Measurements from ENCODE around the gene TUBGCP6.

The TUBGCP6 gene

DNA sequence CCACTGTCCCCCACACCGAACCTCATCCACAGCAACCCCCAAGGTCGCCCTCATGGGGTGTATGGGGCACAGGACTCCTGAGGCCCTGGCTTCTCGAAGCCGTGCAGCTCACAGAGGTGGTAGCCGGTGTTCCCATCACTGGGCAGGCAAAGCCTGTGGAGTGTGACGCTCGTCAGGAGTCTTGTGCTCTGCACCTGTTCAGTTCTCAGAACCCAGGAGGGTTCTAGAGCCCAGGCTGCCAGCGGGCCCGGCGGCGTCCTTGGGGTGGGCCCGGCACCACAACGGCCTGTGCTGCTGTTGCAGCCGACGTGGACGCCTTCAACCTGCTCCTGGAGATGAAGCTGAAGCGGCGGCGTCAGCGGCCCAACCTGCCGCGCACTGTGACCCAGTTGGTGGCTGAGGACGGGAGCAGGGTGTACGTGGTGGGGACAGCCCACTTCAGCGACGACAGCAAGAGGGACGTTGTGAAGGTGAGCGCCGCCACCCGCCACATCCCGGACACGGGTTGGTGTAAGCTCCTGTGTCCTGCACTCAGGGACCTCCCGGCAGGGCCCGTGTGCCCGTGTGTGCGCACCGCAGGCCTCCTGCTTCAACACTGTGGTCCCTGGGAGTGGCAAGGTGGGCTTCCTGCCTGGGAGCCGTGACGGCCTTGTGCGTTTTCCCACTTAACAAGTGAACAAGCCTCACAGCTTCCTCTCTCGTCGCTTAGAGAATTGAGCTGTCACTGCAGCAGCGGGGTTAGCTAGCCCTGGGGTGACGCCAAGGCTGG lies 50.6 kb downstream of the TUBGCP6 start:
- no peak for FAIRE-seq

DNA sequence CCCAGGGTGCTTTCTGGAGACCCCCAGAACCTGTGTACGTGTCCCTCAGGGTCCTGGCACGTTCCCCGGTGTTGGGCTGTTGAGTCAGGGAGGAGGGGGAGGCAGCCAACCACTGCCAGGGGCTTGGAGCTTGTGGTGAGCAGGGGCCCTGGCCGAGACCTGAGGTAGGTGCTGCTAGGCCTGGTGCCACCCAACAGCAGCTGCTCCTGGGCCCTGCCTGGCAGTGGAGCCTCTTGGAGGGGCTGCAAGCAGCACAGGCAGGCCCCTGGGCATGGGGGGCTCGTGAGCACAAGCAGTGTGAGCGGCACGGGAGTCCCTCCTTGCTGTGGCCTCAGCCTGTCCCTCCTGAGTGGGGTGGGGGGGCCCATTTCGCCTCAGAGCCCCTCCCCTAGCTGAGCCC lies 51.2 kb downstream of the TUBGCP6 start:
- FAIRE-seq: no peak

DNA sequence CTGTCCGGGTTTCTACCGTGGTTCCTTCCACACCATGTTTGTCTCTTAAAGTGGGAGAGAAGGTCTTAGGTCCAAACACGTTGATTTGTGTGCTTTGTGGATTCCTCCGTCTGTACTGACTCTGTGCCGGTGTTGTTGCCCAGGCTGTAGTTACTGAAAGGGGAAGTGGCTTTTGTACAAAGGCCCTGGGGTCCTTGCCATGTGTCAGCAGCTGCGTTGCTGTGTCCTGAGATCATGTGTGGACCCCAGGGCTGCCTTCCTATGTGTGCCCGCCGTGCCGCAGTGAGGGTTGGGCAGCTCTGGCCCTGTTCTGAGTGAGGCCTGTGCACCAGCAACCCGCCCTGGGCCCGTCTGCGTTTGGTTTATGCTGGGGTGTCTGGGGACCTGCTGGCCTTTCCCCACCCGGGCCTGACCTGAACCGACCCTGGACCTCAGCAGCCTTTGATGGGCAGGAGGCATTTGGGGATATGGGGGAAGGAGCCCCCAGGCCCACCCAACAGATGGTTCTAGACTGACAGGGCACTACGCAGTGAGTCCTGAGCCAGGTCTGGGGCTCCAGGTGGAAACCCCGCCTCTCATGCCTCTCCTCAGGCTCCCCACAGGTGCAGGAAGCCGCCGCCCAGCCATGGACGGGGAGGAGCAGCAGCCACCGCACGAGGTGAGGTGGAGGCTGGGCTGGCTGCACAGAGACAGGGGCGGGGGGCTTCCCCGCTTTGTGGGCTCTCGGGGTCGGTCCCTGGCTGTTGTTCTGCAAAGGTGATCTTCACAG lies 52.2 kb downstream of the TUBGCP6 start:
- FAIRE-seq: no peak

DNA sequence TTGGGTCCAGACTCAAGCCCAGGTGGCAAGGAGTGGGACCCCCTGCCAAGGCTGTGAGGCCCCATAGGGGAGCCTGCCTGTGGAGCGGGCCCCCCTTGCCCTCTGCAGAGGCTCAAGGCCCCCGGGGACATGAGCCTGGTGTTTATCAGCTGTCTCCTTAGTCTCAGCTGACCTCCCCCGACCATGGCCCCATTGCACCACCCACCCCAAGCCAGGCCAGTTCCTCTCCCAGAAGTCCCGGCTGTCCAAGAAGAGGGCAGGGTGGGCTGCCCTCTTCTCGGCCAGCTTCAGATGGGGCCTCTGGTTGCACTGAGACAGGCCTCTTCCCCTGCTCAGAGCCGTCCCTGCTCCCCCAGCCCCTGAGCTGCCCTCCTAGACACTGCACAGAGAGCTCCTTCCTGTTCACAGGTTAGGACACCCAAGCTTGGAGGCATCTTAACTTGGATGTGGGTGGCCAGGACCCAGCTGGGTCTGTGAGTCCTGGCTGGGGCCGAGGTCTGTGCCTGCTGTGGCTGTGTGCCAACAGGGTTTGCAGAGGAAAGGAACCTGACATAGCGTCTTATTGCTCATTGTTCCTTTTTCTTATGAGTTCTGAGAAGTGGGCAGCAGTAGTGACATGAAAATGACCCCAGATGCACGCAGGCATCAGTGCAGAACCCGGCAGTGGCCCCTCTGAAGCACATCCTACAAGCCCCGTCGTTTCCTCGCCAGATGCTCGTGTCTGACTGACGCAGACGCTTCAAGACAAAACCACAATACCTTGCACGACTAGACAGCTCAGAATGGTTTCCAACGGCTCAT lies 53.7 kb downstream of the TUBGCP6 start:
- no peak for FAIRE-seq

DNA sequence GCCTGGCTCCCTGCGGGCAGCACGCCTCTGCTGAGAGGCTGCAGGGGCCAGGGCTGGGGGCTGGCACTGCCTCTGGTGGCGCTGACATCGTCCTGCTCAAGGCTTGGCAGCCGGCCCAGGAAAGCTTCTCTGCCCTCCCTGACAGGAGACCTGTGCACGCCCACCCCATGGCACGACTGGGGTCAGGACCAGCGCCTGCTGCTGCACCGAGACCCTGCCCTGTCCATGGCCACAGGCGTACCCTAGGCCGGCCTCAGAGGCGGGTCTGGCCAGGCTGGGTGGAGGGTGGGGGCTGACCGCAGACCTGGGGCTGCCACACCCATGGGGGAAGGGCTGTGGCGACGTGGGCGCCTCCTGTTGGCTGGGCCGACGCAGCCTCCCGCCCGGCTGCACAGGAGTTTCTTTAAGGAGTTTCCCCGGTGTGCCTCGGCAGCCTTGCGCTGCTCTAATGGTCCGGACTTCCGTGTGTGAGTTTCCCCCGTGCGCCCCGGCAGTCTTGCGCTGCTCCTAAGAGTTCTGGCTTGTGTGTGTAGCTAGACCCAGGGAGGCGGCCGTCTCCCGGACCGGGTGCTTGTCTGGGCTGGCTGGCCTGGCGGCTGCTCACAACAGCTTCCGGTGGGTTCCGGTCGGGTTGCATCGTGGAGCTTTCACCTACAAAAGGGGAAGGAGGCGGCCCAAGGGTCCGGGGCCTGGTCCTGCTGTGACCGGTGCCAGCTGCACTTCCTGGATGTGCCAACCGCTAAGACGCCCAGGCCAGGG lies 54.5 kb downstream of the TUBGCP6 start:
- FAIRE-seq: no peak

DNA sequence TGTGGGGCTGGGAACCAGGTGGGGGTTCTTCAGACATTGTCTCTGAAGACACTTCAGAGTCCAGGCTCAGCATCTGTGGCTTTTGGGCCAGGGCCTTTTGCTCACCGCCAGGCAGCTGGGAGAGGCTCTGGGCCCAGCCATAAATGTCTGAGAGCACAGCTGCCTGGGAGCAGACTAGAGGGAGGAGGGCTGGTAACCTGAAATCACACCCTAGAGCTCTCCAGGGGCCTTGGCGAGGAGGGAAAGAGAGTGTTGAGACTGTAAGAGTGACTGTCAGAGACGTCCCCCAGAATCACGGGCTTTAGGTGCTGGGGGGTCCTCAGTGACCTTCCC lies 55.0 kb downstream of the TUBGCP6 start:
- FAIRE-seq: no peak

DNA sequence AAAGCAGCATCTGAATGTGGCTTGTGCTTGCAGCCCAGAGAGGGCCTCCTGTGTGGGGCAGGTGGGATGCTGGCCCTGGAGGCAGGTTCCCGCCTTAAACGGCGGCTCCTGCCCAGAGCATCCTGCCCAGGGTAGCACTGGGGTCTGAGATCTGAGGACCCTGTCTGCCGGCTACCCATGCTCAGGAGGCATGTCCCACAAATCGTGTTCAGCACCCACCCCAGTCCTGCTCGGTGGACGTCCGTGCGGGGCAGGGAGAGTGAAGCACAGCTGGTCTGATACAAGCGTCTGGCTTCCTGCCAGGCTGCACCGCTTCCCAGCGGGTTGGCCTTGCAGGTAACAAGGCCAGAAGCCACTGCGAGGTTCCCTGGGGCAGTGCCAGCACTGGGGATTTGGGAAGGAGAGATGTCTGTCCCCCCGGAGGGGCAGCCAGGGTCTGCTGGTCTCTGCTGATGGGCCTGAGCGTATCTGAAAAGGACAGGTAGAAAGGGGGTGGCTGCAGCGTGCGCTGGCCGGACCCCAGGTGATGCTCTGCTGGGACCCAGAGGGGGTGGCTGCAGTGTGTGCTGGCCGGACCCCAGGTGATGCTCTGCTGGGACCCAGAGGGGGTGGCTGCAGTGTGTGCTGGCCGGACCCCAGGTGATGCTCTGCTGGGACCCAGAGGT lies 55.5 kb downstream of the TUBGCP6 start:
- FAIRE-seq: no peak

DNA sequence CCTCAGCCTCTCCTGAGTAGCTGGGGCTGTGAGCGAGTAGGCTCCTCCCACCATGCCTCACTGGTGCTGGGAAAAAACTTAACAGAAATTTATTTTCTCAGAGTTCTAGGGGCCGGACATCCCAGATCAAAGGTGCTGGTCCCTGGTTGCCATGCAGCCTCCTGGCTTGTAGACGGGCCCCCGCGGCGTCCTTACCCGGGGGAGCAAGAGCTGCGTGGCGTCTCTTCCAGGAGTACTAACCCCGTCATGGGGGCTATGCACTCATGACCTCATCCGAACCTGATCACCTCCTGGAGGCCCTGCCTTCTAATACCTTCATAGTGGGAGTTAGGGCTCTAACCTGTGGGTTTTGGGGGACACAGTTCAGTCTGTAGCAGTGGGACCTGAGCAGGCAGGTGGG lies 56.5 kb downstream of the TUBGCP6 start:
- no peak for FAIRE-seq

DNA sequence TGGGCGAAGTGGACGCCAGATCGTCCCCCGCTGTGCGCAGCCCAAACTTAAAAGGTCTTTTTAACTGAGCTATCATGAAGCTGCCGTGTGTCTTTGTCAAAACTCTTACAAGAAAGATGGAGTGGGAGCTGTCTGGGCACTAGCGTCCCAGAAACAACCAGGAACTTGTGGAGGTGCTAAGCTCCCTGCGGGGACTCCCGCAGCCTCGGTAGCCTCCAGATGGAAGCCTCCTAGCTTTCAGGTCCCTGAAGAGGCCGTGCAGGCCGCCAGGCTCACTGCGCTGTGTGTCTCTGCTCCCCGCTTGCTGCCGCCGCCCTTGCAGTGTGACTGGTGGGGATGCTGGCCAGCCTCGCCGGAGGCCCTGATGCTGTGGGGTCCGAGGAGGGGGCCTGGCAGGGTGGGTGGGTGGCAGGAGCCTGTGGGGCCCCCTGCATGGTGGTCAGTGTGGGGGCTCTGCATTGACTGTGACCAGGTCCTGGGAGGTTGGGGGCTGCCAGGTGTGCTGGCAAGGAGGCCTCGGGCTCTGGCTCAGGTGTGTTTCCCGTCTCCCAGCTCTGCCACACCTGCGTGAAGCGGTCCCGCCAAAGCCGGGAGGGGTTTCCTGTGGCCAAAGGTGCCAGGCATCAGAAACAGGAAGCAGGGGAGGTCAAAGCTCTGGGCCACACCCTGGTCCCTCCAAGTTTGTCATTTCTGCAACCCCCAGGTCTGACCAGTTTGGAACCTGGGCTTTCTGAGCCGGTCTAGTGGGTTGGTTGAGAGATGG lies 57.9 kb downstream of the TUBGCP6 start:
- FAIRE-seq: no peak

DNA sequence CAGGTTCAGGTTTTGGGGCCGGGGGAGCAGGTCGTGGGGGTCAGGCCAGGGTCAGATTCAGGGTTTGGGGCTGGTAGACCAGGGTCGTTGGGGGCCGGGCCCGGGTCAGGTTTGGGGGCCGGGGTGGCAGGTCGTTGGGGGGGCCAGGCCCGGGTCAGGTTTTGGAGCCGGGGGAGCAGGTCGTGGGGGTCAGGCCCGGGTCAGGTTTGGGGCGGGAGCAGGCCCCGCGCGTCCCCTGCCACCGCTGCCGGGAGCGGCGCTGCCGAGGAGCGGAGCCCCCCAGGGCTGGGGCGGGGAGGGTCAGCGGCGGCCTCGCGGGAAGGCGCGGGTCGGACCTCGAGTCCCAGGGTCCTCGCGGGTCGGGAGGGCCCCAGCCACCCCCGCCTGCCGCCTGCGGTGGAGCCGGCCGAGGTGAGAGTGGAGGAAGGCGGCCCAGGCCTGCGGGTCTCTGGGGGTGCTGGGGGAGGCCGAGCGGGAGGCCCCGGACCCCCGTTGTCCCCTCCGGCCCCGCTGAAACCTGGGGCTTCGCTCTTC lies 58.6 kb downstream of the TUBGCP6 start:
- FAIRE-seq: no peak

DNA sequence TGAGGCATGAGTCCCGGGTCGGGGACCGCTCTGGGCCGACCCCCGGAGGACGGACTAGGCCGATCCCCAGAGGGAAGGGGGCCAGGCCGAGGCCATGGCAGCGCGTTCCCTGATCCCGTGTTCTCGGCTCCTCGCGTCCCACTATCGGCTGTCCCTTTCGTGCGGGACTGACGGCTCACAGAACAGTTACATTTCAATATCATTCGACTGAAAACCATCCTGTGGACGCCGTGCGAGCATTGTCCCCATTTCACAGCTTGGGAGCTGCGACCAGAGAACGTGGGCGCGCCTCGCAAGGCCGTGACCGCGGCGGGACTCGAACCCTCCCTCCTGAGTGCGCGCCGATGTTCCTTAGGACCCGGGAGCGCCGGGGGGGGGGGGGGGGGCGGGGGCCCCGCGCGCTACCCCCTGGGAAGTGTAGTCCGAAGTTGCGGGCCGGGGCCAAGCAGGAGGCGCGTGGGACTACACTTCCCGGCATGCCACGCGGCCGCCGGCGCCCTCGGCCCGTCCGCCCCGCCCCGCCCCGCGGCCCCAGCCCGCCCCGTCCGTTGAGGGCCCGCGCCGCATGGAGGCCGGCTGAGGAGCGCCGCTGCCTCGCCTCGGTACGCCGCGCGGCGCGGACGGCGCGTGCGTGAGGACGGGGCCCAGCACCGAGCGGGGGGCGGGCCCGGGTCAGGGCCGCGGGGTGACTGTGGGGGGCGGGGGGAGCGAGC lies 59.3 kb downstream of the TUBGCP6 start, which contains the start of gene TRABD:
Gene TRABD (plus strand): TSS at position 539 of the 713 bp plus-strand sequence. CDS start 7,148 bp downstream, outside the sequence.
- no peak for FAIRE-seq

DNA sequence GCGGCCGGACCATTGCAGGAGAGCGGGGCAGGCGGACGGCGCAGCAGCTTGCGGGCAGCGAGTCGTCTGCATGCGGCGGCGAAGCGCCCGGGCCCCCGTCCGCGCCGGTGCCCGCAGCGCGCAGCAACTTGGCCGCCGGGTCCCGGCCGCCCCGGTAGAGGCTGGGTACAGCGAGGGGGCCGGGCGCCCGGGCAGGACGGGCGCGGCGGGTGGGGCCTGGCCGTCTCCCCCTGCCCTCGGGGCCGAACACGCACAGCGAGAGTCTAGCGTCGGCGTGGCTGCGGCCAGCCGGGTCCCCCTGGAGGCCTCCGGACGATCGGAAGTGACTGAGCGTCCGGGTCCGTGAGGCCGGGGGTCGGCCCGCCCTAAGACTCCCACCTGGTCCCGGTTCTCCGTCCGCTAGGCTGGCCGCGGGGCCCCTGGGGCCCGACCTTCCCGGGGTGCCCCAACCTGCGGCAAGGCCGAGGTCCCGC lies 59.9 kb downstream of the TUBGCP6 start:
- no peak for FAIRE-seq

DNA sequence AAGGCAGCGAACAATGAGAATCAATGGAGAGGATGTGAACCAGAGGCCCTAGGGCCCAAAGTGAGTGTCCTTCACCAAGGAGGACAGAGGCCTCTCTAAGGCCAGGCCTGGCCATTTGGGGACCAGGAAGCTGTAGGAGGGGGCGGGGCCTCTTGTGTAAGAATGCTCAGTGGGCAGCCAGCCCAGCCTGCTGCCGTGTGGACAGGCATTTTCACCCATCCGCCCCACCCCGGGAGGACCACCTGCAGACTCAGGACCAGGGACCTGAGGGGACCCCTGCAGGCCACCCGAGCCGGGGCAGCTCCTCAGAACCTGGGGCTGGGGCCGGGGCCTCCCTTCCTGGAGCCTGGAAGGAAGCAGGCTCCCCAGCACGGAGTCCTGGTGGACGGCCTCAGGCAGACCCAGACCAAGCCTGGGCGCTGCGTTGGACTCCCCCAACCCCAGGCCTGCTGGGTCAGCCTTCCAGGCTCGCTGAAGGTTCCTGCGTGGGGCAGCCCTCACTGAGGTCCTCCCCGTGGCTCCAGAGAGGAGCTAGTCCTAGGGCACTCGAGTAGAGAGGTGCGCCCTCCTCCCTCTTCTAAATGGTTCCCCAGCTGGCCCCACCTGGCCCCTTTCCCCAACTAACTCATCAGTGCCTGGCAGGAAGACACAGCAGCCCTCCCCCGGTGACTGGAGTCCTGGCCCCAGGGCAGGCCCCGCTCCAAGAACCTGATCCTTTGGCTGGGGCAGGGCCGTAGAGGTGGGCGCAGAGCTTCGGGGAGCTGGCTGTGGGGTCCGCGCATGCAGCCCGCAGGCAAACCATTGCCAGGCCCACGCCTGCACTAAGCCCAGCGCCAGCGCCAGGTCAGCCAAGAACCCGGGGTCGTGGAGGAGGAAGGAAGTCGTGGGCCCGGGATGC lies 60.6 kb downstream of the TUBGCP6 start:
- FAIRE-seq: no peak

DNA sequence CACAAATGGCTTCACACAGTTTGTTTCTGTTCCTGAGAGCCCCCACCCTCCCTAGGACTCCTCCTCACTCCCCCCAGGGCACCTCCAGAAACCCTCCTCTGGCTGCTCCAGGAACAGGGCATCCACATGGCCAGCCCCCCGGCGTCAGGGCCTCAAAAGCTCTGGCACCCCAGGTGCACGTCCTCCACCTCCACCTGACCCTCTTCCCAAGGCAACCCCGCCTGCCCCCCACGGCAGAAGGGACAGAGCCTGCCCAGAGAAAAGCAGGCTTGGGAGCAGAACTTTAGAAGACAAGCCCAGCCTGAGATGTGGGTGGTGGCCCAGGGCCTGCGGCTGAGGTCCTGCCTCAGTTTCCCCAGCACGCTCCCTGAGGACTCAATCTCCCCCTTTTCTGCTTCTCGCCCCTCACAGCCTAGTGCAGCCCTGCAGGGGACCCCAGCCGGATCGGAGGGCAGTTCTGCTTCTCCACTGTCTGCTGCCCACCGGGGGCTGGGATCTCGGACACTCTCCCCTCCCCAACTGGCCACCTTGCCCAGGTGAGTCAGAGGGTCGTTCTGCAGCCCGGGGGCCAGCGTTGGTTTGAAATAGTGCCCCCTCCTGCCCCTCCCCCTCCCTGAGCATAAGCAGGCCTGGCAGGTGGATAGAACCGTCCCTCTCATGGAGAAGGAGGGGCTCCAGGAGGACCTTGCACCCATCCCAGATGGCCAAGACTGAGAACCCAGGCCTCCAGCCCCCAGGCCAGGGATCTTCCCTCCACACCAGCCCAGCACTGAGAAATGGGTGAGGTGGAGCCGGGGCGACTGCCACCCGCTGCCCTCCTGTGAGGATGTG lies 61.5 kb downstream of the TUBGCP6 start:
- no peak for FAIRE-seq

DNA sequence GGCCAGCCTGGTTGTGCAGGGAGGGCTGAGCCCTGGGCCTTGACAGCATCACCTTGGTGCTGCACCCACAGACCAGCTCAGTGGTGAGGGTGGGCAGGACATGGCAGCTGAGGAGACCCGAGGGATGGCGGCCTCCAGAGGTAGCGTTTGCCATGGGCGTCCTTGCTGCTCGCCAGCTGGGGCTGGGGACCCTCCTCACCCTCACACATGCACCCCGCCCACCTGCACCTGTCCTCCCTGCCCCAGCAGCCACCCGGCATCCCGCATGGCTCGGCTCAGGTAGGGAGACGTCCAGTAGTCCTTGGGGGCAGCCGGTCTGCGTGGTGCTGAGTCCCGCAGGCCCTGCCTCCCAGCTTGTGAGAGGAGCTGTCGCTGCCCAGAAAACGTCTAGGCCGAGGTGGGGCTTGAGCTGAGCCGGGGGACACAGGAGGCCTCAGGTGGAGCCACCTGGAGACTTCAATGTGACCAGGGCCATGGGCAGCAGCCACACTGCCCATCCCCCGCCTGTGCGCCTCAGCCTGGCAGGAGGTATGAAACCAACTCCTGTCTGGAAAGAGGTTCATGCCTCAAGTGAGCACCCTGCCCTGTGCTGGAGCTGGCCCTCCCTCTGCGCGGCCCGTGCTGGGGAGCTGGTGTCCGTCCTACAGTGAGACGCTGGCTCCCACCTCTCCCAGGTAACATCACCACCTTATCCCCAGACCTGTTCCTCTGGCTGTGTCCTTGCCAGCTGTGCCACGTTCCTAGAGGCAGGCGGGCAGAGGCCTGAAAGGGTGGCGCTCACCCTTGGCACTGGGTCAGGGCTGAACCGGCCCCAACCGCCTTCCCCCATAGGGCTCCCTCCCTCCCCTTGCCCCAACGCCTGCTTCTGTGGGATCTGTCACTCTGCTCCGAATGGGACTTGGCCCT lies 62.4 kb downstream of the TUBGCP6 start:
- no peak for FAIRE-seq

DNA sequence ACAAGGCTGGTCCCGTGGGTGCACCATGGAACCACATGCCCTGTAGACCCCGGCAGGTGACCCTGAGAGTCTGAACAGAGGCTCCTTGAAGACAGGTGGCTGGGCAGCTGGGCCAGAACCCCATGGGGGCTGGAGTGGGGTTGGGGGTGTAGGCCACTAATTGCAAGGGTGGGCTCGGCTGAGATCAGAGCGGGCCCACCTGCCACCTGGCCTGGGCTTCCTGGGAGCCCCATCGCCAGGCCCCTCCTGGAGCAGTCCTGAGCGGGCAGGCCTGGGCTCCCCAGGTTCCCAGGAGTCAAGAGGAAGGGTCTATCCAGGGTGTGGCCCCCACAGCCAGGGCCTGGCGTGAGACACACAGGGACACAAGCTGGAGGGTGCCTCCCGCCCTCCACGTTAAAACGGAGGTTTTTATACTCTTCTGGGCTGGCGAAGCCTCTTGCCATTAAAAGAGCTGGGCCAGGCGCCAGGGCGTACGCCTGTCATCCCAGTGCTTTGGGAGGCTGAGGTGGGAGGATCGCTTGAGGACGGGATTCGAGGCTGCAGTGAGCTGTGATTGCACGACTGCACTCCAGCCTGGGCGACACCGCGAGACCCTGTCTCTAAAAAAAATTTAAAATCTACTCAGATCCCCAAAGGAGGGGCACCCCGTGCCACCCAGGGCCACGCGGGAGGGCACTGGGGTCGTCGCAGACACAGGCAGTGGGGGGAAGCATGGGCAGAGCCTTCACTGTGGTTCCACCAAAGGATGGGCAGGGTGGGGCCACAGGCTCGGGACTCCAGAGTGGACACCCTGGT lies 63.9 kb downstream of the TUBGCP6 start:
- no peak for FAIRE-seq
